Cardiac muscle cell (in vitro differentiated cells and primary cell): ENCODE results near the gene FBXO4. TPM values are rescaled to one million over a fixed set of nuclear protein-coding genes. Genes with fewer than 3 reads are reported as not detected.

Experiments
- DNase-seq, 2 donors: peaks; one replicate each; pipeline versions ENCODE4 v3.0.0 to v3.0.0-alpha.2; 2010 to 2017; ENCODE audit warnings: low read depth in 1 of 2, low spot score in 1 of 2
- H3K27ac ChIP-seq: fragments of 200-600 bp; sonication (generic); 2 replicates; pipeline ENCODE4 v1.5.1; 2016
- H3K27me3 ChIP-seq: fragments of 200-600 bp; sonication (generic); 2 replicates; pipeline ENCODE4 v1.6.0; 2016; ENCODE audit warnings: control low read depth
- H3K36me3 ChIP-seq: fragments of 200-600 bp; sonication (generic); 2 replicates; pipeline ENCODE4 v1.5.1; 2016; ENCODE audit warnings: control low read depth
- H3K4me1 ChIP-seq: fragments of 200-600 bp; sonication (generic); 2 replicates; pipeline ENCODE4 v1.8.1; 2017; ENCODE audit warnings: low read depth, mild to moderate bottlenecking, mixed run types
- H3K4me3 ChIP-seq: fragments of 200-600 bp; sonication (generic); 2 replicates; pipeline ENCODE4 v1.5.1; 2016; ENCODE audit warnings: mild to moderate bottlenecking
- H3K9me3 ChIP-seq: fragments of 200-600 bp; sonication (generic); 2 replicates; pipeline ENCODE4 v1.5.1; 2017; ENCODE audit warnings: low read depth, mild to moderate bottlenecking, control low read depth
- polyA plus RNA-seq: library from polyadenylated mRNA; unstranded; fragments of >200 nt; fragmentation: Nextera tagmentation; extraction: Ambion mirVana; gene quantifications from 2 replicates; pipeline ENCODE4 v1.2.1, GENCODE V29; 2016
- total RNA-seq: library from RNA; depleted of rRNA; stranded (reverse); fragments of >200 nt; gene quantifications from 2 replicates; pipeline ENCODE4 v1.2.3, GENCODE V29; 2016
- TF ChIP-seq, protein P1 (sequence below): IDR thresholded peaks from 2 replicates; pipeline ENCODE4 v1.5.1; 2012; ENCODE audit warnings: low read depth, mild to moderate bottlenecking, low read length

The FBXO4 gene
- total and polyA plus RNA-seq, 2 experiments from 2014 or later: 2.1 to 7.1 TPM

GRCh38 chr5:41892031-41892430 is 33.0 kb upstream of the FBXO4 start:
- Histone ChIP-seq H3K27ac (no peak overlapping the region), H3K4me1 (no peaks in the 10 kb centered on the region), H3K36me3 (no peaks in the 10 kb centered on the region), H3K9me3 (no peaks in the 10 kb centered on the region), H3K27me3 (peaks cover 13% of the 10 kb centered on the region), H3K4me3 (no peak overlapping the region)
- DNase-seq: no peak
- TF ChIP-seq, protein P1, sequence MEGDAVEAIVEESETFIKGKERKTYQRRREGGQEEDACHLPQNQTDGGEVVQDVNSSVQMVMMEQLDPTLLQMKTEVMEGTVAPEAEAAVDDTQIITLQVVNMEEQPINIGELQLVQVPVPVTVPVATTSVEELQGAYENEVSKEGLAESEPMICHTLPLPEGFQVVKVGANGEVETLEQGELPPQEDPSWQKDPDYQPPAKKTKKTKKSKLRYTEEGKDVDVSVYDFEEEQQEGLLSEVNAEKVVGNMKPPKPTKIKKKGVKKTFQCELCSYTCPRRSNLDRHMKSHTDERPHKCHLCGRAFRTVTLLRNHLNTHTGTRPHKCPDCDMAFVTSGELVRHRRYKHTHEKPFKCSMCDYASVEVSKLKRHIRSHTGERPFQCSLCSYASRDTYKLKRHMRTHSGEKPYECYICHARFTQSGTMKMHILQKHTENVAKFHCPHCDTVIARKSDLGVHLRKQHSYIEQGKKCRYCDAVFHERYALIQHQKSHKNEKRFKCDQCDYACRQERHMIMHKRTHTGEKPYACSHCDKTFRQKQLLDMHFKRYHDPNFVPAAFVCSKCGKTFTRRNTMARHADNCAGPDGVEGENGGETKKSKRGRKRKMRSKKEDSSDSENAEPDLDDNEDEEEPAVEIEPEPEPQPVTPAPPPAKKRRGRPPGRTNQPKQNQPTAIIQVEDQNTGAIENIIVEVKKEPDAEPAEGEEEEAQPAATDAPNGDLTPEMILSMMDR: no peak

DNA sequence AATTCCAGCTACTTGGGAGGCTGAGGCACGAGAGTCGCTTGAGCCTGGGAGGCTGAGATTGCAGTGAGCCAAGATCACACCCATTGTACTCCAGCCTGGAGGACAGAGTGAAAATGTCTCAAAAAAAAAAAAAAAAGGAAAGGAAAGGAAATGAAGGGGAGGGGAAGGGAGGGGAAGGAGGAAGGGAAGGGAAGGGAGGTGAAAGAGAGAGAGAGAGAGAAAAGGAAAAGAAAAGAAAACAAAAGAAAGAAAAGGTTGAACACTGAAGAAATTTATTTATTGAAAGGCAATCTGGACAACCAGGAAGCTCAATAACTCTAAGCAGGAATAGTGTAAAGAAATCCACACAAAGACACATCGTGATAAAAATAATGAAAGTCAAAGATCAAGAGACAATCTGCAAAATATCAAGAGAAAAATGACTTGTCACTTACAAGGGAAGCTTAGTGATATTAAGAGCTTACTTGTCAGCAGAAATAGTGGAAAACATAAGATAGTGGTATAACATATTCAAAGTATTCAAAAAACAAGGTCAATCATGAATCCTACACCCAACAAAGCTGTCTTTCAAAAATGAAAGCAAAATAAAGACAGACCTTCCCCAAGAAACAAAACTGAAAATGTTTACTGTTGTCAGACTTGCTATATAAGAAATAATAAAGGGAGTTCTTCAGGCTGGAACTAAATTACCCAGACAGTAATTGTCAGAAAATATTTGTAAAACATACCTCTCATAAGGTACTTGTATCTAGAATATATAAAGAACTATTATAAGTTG is 31.8 kb upstream of the FBXO4 start:
- H3K4me3 ChIP-seq: no peak overlapping the region
- no peaks in the 10 kb centered on the region for H3K4me1 ChIP-seq
- DNase-seq: no peak
- H3K9me3 ChIP-seq: no peaks in the 10 kb centered on the region
- H3K27me3 ChIP-seq: peaks cover 17% of the 10 kb centered on the region
- TF ChIP-seq, protein P1: no peak
- no peaks in the 10 kb centered on the region for H3K36me3 ChIP-seq
- no peak overlapping the region for H3K27ac ChIP-seq

GRCh38 chr5:41896230-41896629 is 28.9 kb upstream of the FBXO4 start:
- Histone ChIP-seq H3K9me3 (no peaks in the 10 kb centered on the region), H3K4me1 (no peaks in the 10 kb centered on the region), H3K4me3 (no peak overlapping the region), H3K27ac (no peak overlapping the region), H3K27me3 (peaks cover 17% of the 10 kb centered on the region), H3K36me3 (no peaks in the 10 kb centered on the region)
- no peak for DNase-seq
- TF ChIP-seq, protein P1: no peak

DNA sequence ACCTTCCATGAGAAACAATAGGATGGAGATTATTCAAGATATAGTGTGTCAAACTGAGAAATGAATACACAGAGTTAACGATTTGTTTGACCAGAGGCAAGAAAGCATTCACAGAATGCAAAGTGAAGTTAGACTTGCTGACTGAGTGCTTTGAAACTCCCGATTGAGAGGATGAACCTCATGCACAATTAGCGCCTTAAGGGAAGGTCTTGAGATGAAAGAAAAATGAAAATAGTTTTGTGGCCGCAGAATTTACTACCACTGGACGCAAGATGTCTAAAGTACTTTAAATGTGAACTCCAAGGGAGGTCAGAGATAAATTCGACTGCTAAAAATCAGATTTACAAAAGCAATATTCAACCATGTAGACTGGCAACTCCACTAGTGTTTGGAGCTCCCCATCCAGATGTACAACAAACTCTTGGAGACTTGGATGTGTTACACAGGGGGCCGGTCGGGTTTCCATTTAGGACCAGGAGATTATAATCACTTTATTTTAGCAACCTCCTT is 21.6 kb upstream of the FBXO4 start:
- TF ChIP-seq, protein P1: no peak
- Histone ChIP-seq H3K9me3 (no peaks in the 10 kb centered on the region), H3K4me3 (peak overlapping the region; percentile 30), H3K27ac (no peak overlapping the region), H3K27me3 (no peaks in the 10 kb centered on the region), H3K36me3 (peaks cover 8% of the 10 kb centered on the region), H3K4me1 (no peaks in the 10 kb centered on the region)
- DNase-seq: no peak

GRCh38 chr5:41903892-41904799 is 20.9 kb upstream of the FBXO4 start, which contains the start of gene RIMOC1:
Gene RIMOC1 (plus strand): TSS chr5:41904344. CDS start chr5:41904368, 24 bp downstream.
- Histone ChIP-seq H3K27ac (peak within 1 kb of the TSS; percentile 96), H3K4me3 (peak within 1 kb of the TSS; percentile 74), H3K4me1 (no peaks in the 10 kb centered on the region), H3K27me3 (no peaks in the 10 kb centered on the region), H3K9me3 (no peaks in the 10 kb centered on the region), H3K36me3 (peaks cover 11% of the 10 kb centered on the region)
- TF ChIP-seq, protein P1: no peak
- peak; percentile 99 to 100 for DNase-seq
